BLaER1 (cell line): ENCODE measurements around the gene HTR2A.
A peak's percentile ranks its signal among the peaks of the same experiment; 100 is the strongest.

Experiments used
- H3K27ac ChIP-seq: shearing (Covaris generic); formaldehyde crosslinking; 2 replicates; pipeline ENCODE4 v1.8.1; 2022
- H3K27me3 ChIP-seq: shearing (Covaris generic); formaldehyde crosslinking; 2 replicates; pipeline ENCODE4 v1.8.1; 2022
- H3K36me3 ChIP-seq: shearing (Covaris generic); formaldehyde crosslinking; 2 replicates; pipeline ENCODE4 v1.8.1; 2022
- H3K4me1 ChIP-seq: shearing (Covaris generic); formaldehyde crosslinking; 2 replicates; pipeline ENCODE4 v1.8.1; 2022
- H3K4me2 ChIP-seq: shearing (Covaris generic); formaldehyde crosslinking; 2 replicates; pipeline ENCODE4 v1.8.1; 2022
- H3K4me3 ChIP-seq: shearing (Covaris generic); formaldehyde crosslinking; 2 replicates; pipeline ENCODE4 v1.8.1; 2022
- H3K9ac ChIP-seq: shearing (Covaris generic); formaldehyde crosslinking; 2 replicates; pipeline ENCODE4 v1.8.1; 2022
- H3K9me3 ChIP-seq: shearing (Covaris generic); formaldehyde crosslinking; 2 replicates; pipeline ENCODE4 v1.8.1; 2022
- H4K20me1 ChIP-seq: shearing (Covaris generic); formaldehyde crosslinking; 2 replicates; pipeline ENCODE4 v1.8.1; 2022
- Cebpa-rat ChIP-seq: shearing (Covaris generic); IDR thresholded peaks from 2 replicates; pipeline ENCODE4 v1.8.1; 2022

The HTR2A gene

GRCh38 chr13:46905249-46905648, 8.4 kb upstream of the HTR2A start:
- H3K36me3 ChIP-seq: no peaks in the 10 kb centered on the region
- no peaks in the 10 kb centered on the region for H4K20me1 ChIP-seq
- H3K9ac ChIP-seq: no peak overlapping the region
- no peak overlapping the region for H3K27ac ChIP-seq
- no peaks in the 10 kb centered on the region for H3K4me1 ChIP-seq
- no peaks in the 10 kb centered on the region for H3K27me3 ChIP-seq
- no peak for TF ChIP-seq Cebpa-rat
- no peak overlapping the region for H3K4me3 ChIP-seq
- no peak overlapping the region for H3K4me2 ChIP-seq
- H3K9me3 ChIP-seq: no peaks in the 10 kb centered on the region

- Histone ChIP-seq H3K36me3 (no peaks in the 10 kb centered on the region), H3K27me3 (no peaks in the 10 kb centered on the region), H4K20me1 (no peaks in the 10 kb centered on the region), H3K4me1 (no peaks in the 10 kb centered on the region), H3K9ac (no peak overlapping the region), H3K4me3 (no peak overlapping the region), H3K9me3 (no peaks in the 10 kb centered on the region), H3K4me2 (no peak overlapping the region), H3K27ac (no peak overlapping the region)
- no peak for TF ChIP-seq Cebpa-rat
Measured at GRCh38 chr13:46903748-46904147, 6.9 kb upstream of the HTR2A start.

- no peak overlapping the region for H3K4me3 ChIP-seq
- no peak overlapping the region for H3K4me2 ChIP-seq
- H3K36me3 ChIP-seq: no peaks in the 10 kb centered on the region
- no peaks in the 10 kb centered on the region for H3K27me3 ChIP-seq
- no peaks in the 10 kb centered on the region for H3K9me3 ChIP-seq
- TF ChIP-seq Cebpa-rat: no peak
- H3K4me1 ChIP-seq: 0 out of 2 replicates have a peak, but pooled peaks cover under 1% of the 10 kb centered on the region
- no peak overlapping the region for H3K27ac ChIP-seq
- no peaks in the 10 kb centered on the region for H4K20me1 ChIP-seq
- no peak overlapping the region for H3K9ac ChIP-seq
Measured at GRCh38 chr13:46901721-46902120, 4.9 kb upstream of the HTR2A start.

- H3K9ac ChIP-seq: no peak overlapping the region
- no peaks in the 10 kb centered on the region for H4K20me1 ChIP-seq
- no peak overlapping the region for H3K27ac ChIP-seq
- H3K36me3 ChIP-seq: no peaks in the 10 kb centered on the region
- no peak overlapping the region for H3K4me3 ChIP-seq
- TF ChIP-seq Cebpa-rat: no peak
- H3K9me3 ChIP-seq: no peaks in the 10 kb centered on the region
- peaks cover 16% of the 10 kb centered on the region for H3K4me1 ChIP-seq
- H3K4me2 ChIP-seq: no peak overlapping the region
- H3K27me3 ChIP-seq: no peaks in the 10 kb centered on the region; the same call in 1 of the 2 replicates
Measured at GRCh38 chr13:46899801-46900200, 2.9 kb upstream of the HTR2A start.

- Histone ChIP-seq H3K9ac (no peak overlapping the region), H3K27ac (no peak overlapping the region), H3K4me3 (no peak overlapping the region), H3K27me3 (no peaks in the 10 kb centered on the region; the same call in 1 of the 2 replicates), H3K4me1 (peaks cover 27% of the 10 kb centered on the region), H3K9me3 (no peaks in the 10 kb centered on the region), H3K4me2 (peak overlapping the region; percentile 14; the same call in 1 of the 2 replicates), H3K36me3 (no peaks in the 10 kb centered on the region), H4K20me1 (no peaks in the 10 kb centered on the region)
- TF ChIP-seq Cebpa-rat: no peak
Measured at GRCh38 chr13:46895381-46895780, 1.5 kb downstream of the HTR2A start.

GRCh38 chr13:46894568-46894967, 2.3 kb downstream of the HTR2A start:
- H4K20me1 ChIP-seq: no peaks in the 10 kb centered on the region
- no peak for TF ChIP-seq Cebpa-rat
- H3K9ac ChIP-seq: no peak overlapping the region
- no peaks in the 10 kb centered on the region for H3K9me3 ChIP-seq
- no peaks in the 10 kb centered on the region for H3K36me3 ChIP-seq
- no peak overlapping the region for H3K27ac ChIP-seq
- H3K27me3 ChIP-seq: no peaks in the 10 kb centered on the region; the same call in 1 of the 2 replicates
- H3K4me1 ChIP-seq: peaks cover 27% of the 10 kb centered on the region
- H3K4me2 ChIP-seq: no peak overlapping the region; the same call in 1 of the 2 replicates
- no peak overlapping the region for H3K4me3 ChIP-seq

GRCh38 chr13:46893798-46894560, 2.9 kb downstream of the HTR2A start:
- Histone ChIP-seq H3K4me1 (peaks cover 27% of the 10 kb centered on the region), H3K27me3 (no peaks in the 10 kb centered on the region; the same call in 1 of the 2 replicates), H3K4me3 (peak overlapping the region; percentile 55), H4K20me1 (no peaks in the 10 kb centered on the region), H3K27ac (no peak overlapping the region), H3K36me3 (no peaks in the 10 kb centered on the region), H3K9ac (peak overlapping the region; percentile 25; the same call in 1 of the 2 replicates), H3K4me2 (peak overlapping the region; percentile 63), H3K9me3 (no peaks in the 10 kb centered on the region)
- no peak for TF ChIP-seq Cebpa-rat

GRCh38 chr13:46893221-46893740, 3.6 kb downstream of the HTR2A start:
- H3K36me3 ChIP-seq: no peaks in the 10 kb centered on the region
- no peaks in the 10 kb centered on the region for H3K9me3 ChIP-seq
- H3K27ac ChIP-seq: no peak overlapping the region
- H3K4me3 ChIP-seq: no peak overlapping the region
- peaks cover 27% of the 10 kb centered on the region for H3K4me1 ChIP-seq
- no peaks in the 10 kb centered on the region for H4K20me1 ChIP-seq
- H3K4me2 ChIP-seq: peak overlapping the region; percentile 63
- no peaks in the 10 kb centered on the region; the same call in 1 of the 2 replicates for H3K27me3 ChIP-seq
- H3K9ac ChIP-seq: no peak overlapping the region
- no peak for TF ChIP-seq Cebpa-rat

- Histone ChIP-seq H3K9ac (no peak overlapping the region), H3K4me1 (no peaks in the 10 kb centered on the region), H3K4me2 (no peak overlapping the region), H3K36me3 (no peaks in the 10 kb centered on the region), H3K4me3 (no peak overlapping the region), H4K20me1 (no peaks in the 10 kb centered on the region), H3K9me3 (no peaks in the 10 kb centered on the region), H3K27ac (no peak overlapping the region), H3K27me3 (no peaks in the 10 kb centered on the region)
- no peak for TF ChIP-seq Cebpa-rat
Measured at GRCh38 chr13:46885018-46885417, 11.8 kb downstream of the HTR2A start.

GRCh38 chr13:46884531-46884930, 12.3 kb downstream of the HTR2A start:
- Histone ChIP-seq H3K4me3 (no peak overlapping the region), H3K9me3 (no peaks in the 10 kb centered on the region), H3K36me3 (no peaks in the 10 kb centered on the region), H3K4me1 (no peaks in the 10 kb centered on the region), H3K27me3 (no peaks in the 10 kb centered on the region), H4K20me1 (no peaks in the 10 kb centered on the region), H3K27ac (no peak overlapping the region), H3K4me2 (no peak overlapping the region), H3K9ac (no peak overlapping the region)
- no peak for TF ChIP-seq Cebpa-rat
